Mammary epithelial cell (primary cell): ENCODE data around the gene TOP2B.

Experiments
- CTCF ChIP-seq, 2 donors: IDR thresholded peaks in 1 of 2; conservative IDR thresholded peaks in 1 of 2; 2 replicates each; pipeline ENCODE4 v1.5.1; 2011 to 2012; ENCODE audit warnings: inconsistent platforms in 2 of 2, low read length in 2 of 2, mild to moderate bottlenecking in 2 of 2, control low read depth in 1 of 2, low read depth in 1 of 2; ENCODE audit not compliant: insufficient read depth in 1 of 2; ENCODE audit errors: extremely low read depth in 1 of 2
- EZH2 ChIP-seq: IDR thresholded peaks from 2 replicates; pipeline ENCODE4 v1.6.1; 2012; ENCODE audit warnings: low read length, inconsistent platforms, borderline replicate concordance

- TF ChIP-seq EZH2 (no peak), CTCF (conservative IDR thresholded peaks at IDR 0.05 in 1 of 2, IDR thresholded peaks at IDR 0.05 in 1 of 2; ENCODE audit: extremely low read depth in 1 of 2, insufficient read depth in 1 of 2, low read depth in 1 of 2, low read length in 2 of 2) (no peak)
Observed at GRCh38 chr3:25620493-25620892, 44.2 kb downstream of the TOP2B start.
